ENCODE measurements around the gene ZCCHC8.
A peak's percentile ranks its signal among the peaks of the same experiment; 100 is the strongest.

ZCCHC8 gene

DNA sequence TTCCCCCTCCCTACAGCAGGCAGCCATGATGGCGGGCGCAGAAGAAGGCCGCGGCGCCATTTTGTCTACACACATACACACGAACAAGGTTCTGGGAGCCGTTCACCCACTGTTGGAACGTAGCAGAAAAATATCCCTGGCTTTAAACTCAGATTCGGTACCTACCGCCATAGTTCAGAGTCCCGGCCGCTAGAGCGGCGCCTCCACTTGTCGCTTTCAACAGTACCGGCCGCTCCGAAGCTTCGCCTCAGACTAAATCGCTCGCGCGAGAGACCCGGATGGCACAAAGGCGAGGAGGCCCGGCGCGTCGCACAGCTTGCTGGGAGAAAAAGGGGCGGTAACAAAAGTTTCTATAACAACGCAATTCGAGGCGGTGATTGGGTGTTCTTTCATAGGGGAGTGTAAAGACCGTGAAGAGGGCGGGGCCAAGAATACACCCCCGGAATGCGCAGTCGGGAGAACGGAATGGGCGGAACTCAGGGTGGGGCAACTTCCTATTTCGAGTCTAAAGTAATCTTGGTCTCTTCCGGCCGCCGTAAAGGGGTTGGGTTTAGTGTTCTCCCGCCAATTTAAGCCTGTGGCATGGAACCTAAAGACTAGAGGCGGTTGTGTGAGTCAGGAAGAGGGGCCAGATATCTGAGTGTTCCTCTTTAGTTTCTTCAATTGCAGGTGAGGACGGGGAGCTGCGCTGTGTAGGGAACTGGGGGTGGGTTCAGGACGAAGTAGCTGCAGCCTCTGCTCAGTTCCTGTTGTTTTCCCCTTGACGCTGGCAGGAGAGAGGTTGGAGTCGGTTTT, 26.1 kb upstream of the ZCCHC8 start, which contains the start of the genes KNTC1 and RSRC2:
Gene KNTC1, plus strand, starts transcription at position 567 of the 795 bp plus-strand sequence. CDS start 2,815 bp downstream, outside the sequence.
Gene RSRC2, minus strand, starts transcription at position 254 of the 795 bp plus-strand sequence. Its CDS starts 83 bp downstream, at position 171.
- ATAC-seq, result peak; percentile 92
- TF ChIP-seq ZFP30 (CRISPR knock-in tag; IDR thresholded peaks at IDR 0.05) (no peak), ZNF70 (CRISPR knock-in tag; IDR thresholded peaks at IDR 0.05) (no peak), BACH2 (CRISPR knock-in tag; IDR thresholded peaks at IDR 0.05; ENCODE audit: borderline replicate concordance) (no peak), PPARA (CRISPR knock-in tag; IDR thresholded peaks at IDR 0.05; ENCODE audit: borderline replicate concordance) (no peak), ZNF8 (CRISPR knock-in tag; IDR thresholded peaks at IDR 0.05) (no peak), ZC3H10 (CRISPR knock-in tag; IDR thresholded peaks at IDR 0.05) (no peak), OSR1 (CRISPR knock-in tag; IDR thresholded peaks at IDR 0.05) (no peak), SNAI2 (CRISPR knock-in tag; IDR thresholded peaks at IDR 0.05) (peak; percentile 86; the same call in 1 of the 2 replicates), CSDC2 (CRISPR knock-in tag; IDR thresholded peaks at IDR 0.05) (no peak), TCF4 (CRISPR knock-in tag; IDR thresholded peaks at IDR 0.05; ENCODE audit: borderline replicate concordance) (no peak), GLIS3 (CRISPR knock-in tag; IDR thresholded peaks at IDR 0.05) (peak; percentile 28; the same call in 1 of the 2 replicates), ESRRG (CRISPR knock-in tag; IDR thresholded peaks at IDR 0.05) (no peak), TOX (CRISPR knock-in tag; IDR thresholded peaks at IDR 0.05; ENCODE audit: borderline replicate concordance) (no peak), RARB (CRISPR knock-in tag; IDR thresholded peaks at IDR 0.05) (no peak), ARNTL (CRISPR knock-in tag; IDR thresholded peaks at IDR 0.05; ENCODE audit: borderline replicate concordance, low read depth) (no peak), ISL1 (CRISPR knock-in tag; IDR thresholded peaks at IDR 0.05) (no peak), ZFP3 (CRISPR knock-in tag; IDR thresholded peaks at IDR 0.05) (no peak), ZNF565 (CRISPR knock-in tag; conservative IDR thresholded peaks at IDR 0.05; ENCODE audit: low read depth) (no peak)
- TF ChIP-seq, protein P1, sequence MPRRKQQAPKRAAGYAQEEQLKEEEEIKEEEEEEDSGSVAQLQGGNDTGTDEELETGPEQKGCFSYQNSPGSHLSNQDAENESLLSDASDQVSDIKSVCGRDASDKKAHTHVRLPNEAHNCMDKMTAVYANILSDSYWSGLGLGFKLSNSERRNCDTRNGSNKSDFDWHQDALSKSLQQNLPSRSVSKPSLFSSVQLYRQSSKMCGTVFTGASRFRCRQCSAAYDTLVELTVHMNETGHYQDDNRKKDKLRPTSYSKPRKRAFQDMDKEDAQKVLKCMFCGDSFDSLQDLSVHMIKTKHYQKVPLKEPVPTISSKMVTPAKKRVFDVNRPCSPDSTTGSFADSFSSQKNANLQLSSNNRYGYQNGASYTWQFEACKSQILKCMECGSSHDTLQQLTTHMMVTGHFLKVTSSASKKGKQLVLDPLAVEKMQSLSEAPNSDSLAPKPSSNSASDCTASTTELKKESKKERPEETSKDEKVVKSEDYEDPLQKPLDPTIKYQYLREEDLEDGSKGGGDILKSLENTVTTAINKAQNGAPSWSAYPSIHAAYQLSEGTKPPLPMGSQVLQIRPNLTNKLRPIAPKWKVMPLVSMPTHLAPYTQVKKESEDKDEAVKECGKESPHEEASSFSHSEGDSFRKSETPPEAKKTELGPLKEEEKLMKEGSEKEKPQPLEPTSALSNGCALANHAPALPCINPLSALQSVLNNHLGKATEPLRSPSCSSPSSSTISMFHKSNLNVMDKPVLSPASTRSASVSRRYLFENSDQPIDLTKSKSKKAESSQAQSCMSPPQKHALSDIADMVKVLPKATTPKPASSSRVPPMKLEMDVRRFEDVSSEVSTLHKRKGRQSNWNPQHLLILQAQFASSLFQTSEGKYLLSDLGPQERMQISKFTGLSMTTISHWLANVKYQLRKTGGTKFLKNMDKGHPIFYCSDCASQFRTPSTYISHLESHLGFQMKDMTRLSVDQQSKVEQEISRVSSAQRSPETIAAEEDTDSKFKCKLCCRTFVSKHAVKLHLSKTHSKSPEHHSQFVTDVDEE (CRISPR knock-in tag; IDR thresholded peaks at IDR 0.05), result no peak
- TF ChIP-seq, protein P2, sequence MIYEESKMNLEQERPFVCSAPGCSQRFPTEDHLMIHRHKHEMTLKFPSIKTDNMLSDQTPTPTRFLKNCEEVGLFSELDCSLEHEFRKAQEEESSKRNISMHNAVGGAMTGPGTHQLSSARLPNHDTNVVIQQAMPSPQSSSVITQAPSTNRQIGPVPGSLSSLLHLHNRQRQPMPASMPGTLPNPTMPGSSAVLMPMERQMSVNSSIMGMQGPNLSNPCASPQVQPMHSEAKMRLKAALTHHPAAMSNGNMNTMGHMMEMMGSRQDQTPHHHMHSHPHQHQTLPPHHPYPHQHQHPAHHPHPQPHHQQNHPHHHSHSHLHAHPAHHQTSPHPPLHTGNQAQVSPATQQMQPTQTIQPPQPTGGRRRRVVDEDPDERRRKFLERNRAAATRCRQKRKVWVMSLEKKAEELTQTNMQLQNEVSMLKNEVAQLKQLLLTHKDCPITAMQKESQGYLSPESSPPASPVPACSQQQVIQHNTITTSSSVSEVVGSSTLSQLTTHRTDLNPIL (CRISPR knock-in tag; IDR thresholded peaks at IDR 0.05; ENCODE audit: low read depth), result no peak
- TF ChIP-seq, protein P3, sequence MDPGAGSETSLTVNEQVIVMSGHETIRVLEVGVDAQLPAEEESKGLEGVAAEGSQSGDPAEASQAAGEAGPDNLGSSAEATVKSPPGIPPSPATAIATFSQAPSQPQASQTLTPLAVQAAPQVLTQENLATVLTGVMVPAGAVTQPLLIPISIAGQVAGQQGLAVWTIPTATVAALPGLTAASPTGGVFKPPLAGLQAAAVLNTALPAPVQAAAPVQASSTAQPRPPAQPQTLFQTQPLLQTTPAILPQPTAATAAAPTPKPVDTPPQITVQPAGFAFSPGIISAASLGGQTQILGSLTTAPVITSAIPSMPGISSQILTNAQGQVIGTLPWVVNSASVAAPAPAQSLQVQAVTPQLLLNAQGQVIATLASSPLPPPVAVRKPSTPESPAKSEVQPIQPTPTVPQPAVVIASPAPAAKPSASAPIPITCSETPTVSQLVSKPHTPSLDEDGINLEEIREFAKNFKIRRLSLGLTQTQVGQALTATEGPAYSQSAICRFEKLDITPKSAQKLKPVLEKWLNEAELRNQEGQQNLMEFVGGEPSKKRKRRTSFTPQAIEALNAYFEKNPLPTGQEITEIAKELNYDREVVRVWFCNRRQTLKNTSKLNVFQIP (CRISPR knock-in tag; IDR thresholded peaks at IDR 0.05; ENCODE audit: borderline replicate concordance, low read depth), result no peak
- TF ChIP-seq, protein P4, sequence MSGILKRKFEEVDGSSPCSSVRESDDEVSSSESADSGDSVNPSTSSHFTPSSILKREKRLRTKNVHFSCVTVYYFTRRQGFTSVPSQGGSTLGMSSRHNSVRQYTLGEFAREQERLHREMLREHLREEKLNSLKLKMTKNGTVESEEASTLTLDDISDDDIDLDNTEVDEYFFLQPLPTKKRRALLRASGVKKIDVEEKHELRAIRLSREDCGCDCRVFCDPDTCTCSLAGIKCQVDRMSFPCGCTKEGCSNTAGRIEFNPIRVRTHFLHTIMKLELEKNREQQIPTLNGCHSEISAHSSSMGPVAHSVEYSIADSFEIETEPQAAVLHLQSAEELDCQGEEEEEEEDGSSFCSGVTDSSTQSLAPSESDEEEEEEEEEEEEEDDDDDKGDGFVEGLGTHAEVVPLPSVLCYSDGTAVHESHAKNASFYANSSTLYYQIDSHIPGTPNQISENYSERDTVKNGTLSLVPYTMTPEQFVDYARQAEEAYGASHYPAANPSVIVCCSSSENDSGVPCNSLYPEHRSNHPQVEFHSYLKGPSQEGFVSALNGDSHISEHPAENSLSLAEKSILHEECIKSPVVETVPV (CRISPR knock-in tag; IDR thresholded peaks at IDR 0.05), result peak; percentile 83
- TF ChIP-seq, protein P5, sequence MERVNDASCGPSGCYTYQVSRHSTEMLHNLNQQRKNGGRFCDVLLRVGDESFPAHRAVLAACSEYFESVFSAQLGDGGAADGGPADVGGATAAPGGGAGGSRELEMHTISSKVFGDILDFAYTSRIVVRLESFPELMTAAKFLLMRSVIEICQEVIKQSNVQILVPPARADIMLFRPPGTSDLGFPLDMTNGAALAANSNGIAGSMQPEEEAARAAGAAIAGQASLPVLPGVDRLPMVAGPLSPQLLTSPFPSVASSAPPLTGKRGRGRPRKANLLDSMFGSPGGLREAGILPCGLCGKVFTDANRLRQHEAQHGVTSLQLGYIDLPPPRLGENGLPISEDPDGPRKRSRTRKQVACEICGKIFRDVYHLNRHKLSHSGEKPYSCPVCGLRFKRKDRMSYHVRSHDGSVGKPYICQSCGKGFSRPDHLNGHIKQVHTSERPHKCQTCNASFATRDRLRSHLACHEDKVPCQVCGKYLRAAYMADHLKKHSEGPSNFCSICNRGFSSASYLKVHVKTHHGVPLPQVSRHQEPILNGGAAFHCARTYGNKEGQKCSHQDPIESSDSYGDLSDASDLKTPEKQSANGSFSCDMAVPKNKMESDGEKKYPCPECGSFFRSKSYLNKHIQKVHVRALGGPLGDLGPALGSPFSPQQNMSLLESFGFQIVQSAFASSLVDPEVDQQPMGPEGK (CRISPR knock-in tag; IDR thresholded peaks at IDR 0.05; ENCODE audit: borderline replicate concordance), result no peak
